ENCODE measurements around the gene EDNRA.

Gene EDNRA

GRCh38 chr4:147539959-147540358, 59.1 kb downstream of the EDNRA start:
- Histone ChIP-seq H2AFZ (ENCODE audit: low read length) (no peak overlapping the region), H3K4me3 (ENCODE audit: low read depth, low read length, poor library complexity, severe bottlenecking) (no peak overlapping the region), H3K27ac (ENCODE audit: low read depth, low read length, poor library complexity, severe bottlenecking) (no peak overlapping the region), H3K27me3 (ENCODE audit: insufficient read depth, low read length) (no peaks in the 10 kb centered on the region), H3K4me2 (ENCODE audit: low read length) (no peak overlapping the region), H3K79me2 (ENCODE audit: insufficient read depth, low read length) (no peaks in the 10 kb centered on the region), H3K9me2 (ENCODE audit: low read depth, low read length) (no peaks in the 10 kb centered on the region), H3F3A (ENCODE audit: insufficient read depth, low read length) (no peaks in the 10 kb centered on the region), H3K9me3 (ENCODE audit: low read length) (no peaks in the 10 kb centered on the region), H3K4me1 (ENCODE audit: insufficient read depth, low read length, severe bottlenecking) (no peaks in the 10 kb centered on the region), H4K20me1 (ENCODE audit: insufficient read depth, low read length) (no peaks in the 10 kb centered on the region), H3K9ac (ENCODE audit: low read length) (no peak overlapping the region), H3K36me3 (ENCODE audit: insufficient read depth, low read length) (no peaks in the 10 kb centered on the region)
- TF ChIP-seq CTCF (IDR thresholded peaks at IDR 0.05; ENCODE audit: low read length) (no peak), EZH2 (IDR thresholded peaks at IDR 0.05; ENCODE audit: borderline replicate concordance, low read length) (no peak)

- H3K9me2 ChIP-seq (ENCODE audit: low read depth, low read length) = no peaks in the 10 kb centered on the region
- no peak overlapping the region for H3K9ac ChIP-seq (ENCODE audit: low read length)
- H3K9me3 ChIP-seq (ENCODE audit: low read length) = no peaks in the 10 kb centered on the region
- H3F3A ChIP-seq (ENCODE audit: insufficient read depth, low read length) = no peaks in the 10 kb centered on the region
- H3K36me3 ChIP-seq (ENCODE audit: insufficient read depth, low read length) = no peaks in the 10 kb centered on the region
- H4K20me1 ChIP-seq (ENCODE audit: insufficient read depth, low read length) = no peaks in the 10 kb centered on the region
- no peak overlapping the region for H3K4me2 ChIP-seq (ENCODE audit: low read length)
- no peaks in the 10 kb centered on the region for H3K4me1 ChIP-seq (ENCODE audit: insufficient read depth, low read length, severe bottlenecking)
- no peaks in the 10 kb centered on the region for H3K79me2 ChIP-seq (ENCODE audit: insufficient read depth, low read length)
- H3K4me3 ChIP-seq (ENCODE audit: low read depth, low read length, poor library complexity, severe bottlenecking) = no peak overlapping the region
- H3K27me3 ChIP-seq (ENCODE audit: insufficient read depth, low read length) = no peaks in the 10 kb centered on the region
- H3K27ac ChIP-seq (ENCODE audit: low read depth, low read length, poor library complexity, severe bottlenecking) = no peak overlapping the region
- no peak overlapping the region for H2AFZ ChIP-seq (ENCODE audit: low read length)
- TF ChIP-seq CTCF (IDR thresholded peaks at IDR 0.05; ENCODE audit: low read length) (no peak), EZH2 (IDR thresholded peaks at IDR 0.05; ENCODE audit: borderline replicate concordance, low read length) (no peak)
Measured at GRCh38 chr4:147542229-147542990, 61.5 kb downstream of the EDNRA start.

GRCh38 chr4:147543034-147543433, 62.1 kb downstream of the EDNRA start:
- H3K9me3 ChIP-seq (ENCODE audit: low read length) = no peaks in the 10 kb centered on the region
- no peaks in the 10 kb centered on the region for H4K20me1 ChIP-seq (ENCODE audit: insufficient read depth, low read length)
- no peaks in the 10 kb centered on the region for H3K9me2 ChIP-seq (ENCODE audit: low read depth, low read length)
- no peak overlapping the region for H3K9ac ChIP-seq (ENCODE audit: low read length)
- H3K27ac ChIP-seq (ENCODE audit: low read depth, low read length, poor library complexity, severe bottlenecking) = no peak overlapping the region
- H3F3A ChIP-seq (ENCODE audit: insufficient read depth, low read length) = no peaks in the 10 kb centered on the region
- no peaks in the 10 kb centered on the region for H3K79me2 ChIP-seq (ENCODE audit: insufficient read depth, low read length)
- no peak overlapping the region for H2AFZ ChIP-seq (ENCODE audit: low read length)
- no peaks in the 10 kb centered on the region for H3K36me3 ChIP-seq (ENCODE audit: insufficient read depth, low read length)
- H3K4me3 ChIP-seq (ENCODE audit: low read depth, low read length, poor library complexity, severe bottlenecking) = no peak overlapping the region
- no peak overlapping the region for H3K4me2 ChIP-seq (ENCODE audit: low read length)
- H3K4me1 ChIP-seq (ENCODE audit: insufficient read depth, low read length, severe bottlenecking) = no peaks in the 10 kb centered on the region
- no peaks in the 10 kb centered on the region for H3K27me3 ChIP-seq (ENCODE audit: insufficient read depth, low read length)
- TF ChIP-seq CTCF (IDR thresholded peaks at IDR 0.05; ENCODE audit: low read length) (no peak), EZH2 (IDR thresholded peaks at IDR 0.05; ENCODE audit: borderline replicate concordance, low read length) (no peak)

Measured in OCI-LY1 (cell line).